HTR-8/SVneo (cell line): ENCODE measurements around the gene SLC24A3.

ENCODE experiments used
- DNase-seq: peaks from one replicate; pipeline ENCODE4 v3.0.0; 2011; ENCODE audit warnings: low spot score, mixed read lengths; ENCODE audit not compliant: insufficient read length
- FAIRE-seq: peaks from 2 replicates; lab custom pipeline; 2011; peaks lifted over from hg19 to GRCh38; lab: Jason Lieb, UNC

Gene SLC24A3

DNA sequence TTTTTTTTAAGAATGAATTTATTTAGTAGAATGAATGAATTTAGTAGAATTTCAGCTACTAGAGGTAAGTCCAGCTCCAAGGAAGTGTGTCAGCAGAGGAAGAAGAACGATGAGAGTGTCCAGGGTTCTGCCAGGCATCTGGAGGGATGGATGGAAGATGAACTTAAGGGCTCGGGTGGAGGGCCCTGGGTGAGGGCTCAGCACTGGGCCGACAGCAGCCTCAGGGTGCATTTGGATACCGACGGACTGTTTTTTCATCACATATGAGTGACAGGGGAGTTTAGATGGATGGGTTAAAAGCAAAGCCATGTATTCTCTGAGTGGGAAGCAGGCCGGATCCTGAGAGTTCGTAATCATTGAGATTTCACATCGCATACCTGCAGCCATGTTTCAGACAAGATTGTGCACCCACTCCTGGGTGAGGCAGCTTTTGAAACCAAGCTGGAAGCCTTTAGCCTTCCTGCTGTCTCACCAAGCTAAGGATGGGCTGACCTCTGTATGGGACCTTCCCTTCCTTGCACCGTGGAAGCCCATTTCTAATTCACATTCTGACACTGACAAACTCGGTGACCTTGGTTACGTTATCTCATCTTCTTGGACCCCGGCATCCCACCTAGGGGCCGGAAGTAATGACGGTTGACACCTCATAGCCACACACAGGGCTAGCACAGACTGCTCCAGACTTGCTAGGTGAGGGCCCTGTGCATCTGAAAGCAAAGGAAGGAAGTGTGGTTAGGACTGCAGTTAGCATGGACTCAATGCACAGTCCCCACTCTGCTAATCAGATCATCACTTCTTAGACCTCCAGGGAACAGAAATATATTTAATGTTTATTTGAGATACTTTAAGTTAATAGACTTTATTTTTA is 228.5 kb downstream of the SLC24A3 start:
- DNase-seq: no peak
- FAIRE-seq: no peak

DNA sequence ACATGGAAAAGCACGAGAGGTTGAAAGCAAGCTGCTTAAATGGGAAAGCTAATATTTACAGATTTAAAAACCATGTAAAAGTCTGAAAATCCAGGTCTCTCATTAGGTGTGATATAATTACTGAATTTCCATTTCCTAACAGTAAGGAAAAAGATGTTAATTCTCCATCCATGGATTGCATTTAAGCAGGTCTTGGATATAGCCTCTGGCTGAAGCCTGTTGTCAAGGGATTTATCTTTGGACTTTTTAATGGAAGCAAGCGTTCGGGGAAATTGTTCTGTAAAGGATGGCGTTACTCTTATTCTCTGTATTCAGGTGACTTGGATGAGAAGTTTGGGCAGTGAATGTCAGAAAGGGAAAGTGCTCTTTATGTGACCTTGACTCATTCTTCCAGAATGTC is 233.8 kb downstream of the SLC24A3 start:
- DNase-seq (no peak), FAIRE-seq (no peak)

DNA sequence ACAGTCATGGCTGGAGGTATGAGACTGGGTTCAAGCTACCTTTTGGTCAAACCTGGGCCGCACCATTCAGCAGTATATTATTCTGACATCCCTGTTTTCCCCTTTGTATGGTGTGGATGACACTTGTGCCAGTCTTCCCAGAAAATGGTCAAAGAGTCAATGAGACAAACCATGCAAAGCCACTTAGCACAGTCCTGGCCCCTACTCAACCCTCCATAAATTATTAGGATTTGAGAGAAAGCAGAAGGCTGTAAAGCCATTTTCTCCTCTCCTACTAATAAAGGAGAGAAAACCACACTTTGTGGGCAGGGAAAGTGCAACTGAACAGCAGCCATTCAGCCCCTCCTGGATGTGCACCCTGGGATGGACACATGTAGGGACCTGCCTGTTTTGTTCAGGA is 236.2 kb downstream of the SLC24A3 start:
- FAIRE-seq: no peak

DNA sequence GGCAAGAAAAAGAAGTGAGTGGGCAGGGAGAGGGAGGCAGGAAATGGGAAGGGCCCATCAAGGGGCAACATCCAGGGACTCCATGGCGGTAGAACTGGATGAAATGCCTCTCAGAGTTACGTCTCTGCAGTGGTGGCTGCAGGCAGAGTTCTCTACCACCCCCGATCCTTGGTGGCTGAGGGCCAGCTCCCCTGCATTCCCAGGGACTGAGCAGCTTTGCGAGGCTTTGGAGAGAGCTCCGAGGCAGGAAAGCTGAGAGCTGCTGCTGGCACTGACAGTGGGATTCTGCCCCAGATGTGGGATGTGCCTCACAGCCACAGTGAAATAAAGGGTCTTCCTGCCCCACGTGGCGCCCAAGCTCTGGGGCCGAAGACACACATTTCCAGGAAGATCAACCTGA is 236.6 kb downstream of the SLC24A3 start:
- no peak for DNase-seq
- no peak for FAIRE-seq

More for the DNA sequence above, 236.2 kb downstream of the SLC24A3 start:
- no peak for DNase-seq

DNA sequence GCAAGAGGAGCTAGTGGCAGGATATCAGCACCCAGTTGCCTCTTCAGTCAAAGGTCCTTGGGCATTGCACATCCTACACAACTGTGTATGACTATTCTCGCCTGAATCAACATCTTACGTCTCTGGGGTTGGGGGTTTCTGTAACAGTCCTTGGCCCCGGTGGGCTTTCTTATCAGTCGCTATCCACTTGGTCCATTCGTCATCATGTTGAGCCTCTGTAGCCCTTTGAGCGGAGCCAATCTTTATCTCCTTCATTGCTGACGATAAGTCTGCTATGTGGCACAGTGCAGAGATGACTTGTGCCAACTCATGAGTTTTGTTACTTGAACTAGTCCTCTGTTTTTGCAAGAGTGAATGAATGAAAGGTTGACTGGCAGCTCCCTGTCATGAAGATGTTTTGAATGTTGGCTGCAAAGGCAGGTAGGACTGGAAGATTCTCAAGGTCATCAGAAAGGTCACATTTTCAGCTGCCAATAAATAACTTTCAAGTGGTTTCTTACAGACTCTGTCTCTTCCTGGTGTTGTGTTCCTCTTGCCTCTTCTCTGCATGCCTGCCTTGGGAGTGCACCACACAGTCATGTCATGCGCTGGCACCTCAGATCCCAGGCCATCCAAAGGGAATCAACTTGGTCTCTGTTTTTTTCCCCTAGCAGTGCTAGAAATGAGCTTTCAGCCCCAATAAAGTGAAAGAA is 238.9 kb downstream of the SLC24A3 start:
- no peak for DNase-seq
- FAIRE-seq: no peak

DNA sequence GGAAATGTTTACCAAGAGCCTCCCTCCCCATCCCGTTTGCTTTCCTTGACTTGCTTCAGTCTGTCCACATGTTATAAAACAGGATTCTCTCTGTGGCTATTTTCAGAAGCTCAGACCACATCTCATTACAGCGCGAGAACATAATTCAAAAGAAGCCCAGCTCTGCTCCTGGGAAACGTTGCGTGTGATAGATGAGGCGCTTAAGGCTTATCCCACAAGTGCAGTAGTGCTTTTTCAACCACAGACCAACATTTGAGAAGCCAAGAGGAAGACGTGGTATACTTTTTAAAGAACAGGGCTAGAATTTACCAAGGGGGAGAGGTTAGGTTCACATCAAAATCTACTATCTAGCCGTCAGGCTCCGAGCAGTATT is 239.5 kb downstream of the SLC24A3 start:
- DNase-seq: no peak
- no peak for FAIRE-seq

DNA sequence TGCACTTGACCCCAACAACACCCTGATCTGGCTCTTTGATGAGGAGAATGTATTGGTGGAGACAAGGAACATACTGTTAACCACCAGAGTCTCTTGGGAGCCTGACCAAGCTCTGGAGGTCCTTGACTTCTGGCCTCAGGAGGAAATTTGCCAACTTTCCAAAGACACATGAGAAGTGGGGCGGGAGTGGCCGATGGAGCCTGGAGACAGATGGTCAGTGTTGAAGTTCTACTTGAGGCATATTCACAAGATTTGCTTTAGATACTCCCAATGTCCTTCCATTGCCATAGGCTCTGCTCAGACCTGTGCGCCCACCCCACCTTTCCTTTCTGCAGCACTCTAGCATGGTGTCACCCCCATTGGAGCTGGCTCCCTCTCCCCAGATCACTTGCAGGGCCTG is 241.0 kb downstream of the SLC24A3 start:
- FAIRE-seq: no peak

DNA sequence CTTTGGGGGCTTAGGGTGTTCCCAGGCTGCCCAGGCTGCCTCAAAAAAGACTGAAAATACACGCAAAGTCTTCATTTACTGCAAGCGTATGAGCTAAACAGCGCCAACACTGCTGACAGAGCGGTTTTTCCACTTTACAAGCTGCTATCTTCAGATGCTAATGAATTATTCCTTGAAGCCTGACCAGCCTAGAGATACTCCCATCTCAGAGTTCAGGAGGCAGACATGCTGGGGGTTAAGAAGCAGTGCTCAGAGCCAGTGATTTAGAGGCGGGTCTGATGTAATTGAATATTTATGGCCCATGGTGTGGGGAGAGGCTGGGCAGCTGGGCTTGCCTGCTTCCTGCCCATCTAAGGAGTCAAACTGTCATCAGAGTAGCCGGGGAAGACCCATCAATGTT is 241.4 kb downstream of the SLC24A3 start:
- no peak for DNase-seq
- no peak for FAIRE-seq

More for the DNA sequence above, 241.0 kb downstream of the SLC24A3 start:
- no peak for DNase-seq

DNA sequence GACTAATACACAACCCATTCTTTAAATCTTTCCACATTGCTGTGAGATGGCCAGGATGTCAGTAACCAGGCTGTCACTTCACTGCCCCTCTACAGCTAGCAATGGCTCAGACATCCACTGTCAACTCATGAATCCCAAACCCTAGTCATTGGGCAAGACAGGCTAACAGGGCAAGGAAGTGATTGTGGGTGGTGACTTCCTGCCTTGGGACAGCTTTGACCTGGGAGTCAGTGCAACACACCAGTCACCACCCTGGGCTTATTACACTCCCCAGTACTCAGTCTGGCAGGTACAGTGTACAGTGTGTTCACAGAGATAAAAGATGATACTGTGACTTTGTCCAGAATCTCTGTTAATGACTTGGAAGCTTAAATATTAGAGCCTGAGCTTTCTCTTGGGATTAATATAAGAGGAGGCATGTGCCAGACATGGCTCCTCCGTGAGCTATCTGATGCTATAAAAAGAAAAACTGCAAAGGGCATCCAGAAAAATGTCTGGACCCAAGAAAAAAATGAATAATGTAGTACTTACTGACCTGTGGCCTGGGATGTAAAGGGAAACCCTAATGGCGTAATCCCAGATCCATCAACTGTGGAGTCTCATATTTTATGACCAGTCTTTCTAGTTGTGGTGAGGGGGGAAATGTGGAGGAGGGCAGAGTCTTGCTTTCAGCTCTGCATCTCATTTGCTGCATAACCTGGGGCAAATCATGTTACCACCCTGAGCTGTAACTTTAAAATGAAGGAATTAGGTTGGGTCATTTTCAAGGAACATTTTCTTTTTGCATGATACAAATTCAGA is 244.4 kb downstream of the SLC24A3 start:
- DNase-seq: no peak

DNA sequence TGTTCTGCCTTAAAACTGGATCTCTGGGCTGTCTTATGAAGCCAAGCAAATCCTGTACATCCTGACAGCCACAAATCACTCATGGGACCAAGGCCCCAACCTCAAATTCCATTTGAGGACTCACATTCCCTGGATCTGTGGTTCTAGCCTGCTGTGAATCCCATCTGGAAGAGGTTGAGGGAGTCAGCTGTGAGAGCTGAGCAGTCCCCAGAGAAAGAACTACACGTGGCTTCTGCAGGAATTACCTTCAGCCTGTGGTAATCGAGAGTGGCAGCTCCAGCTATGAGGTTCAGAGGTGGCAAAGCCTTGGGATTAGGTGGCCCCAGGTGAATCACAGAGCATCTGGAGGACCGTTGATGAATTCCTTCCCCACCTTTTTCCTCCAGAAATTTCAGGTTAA is 245.2 kb downstream of the SLC24A3 start:
- DNase-seq: no peak
- no peak for FAIRE-seq

More for the DNA sequence above, 244.4 kb downstream of the SLC24A3 start:
- no peak for FAIRE-seq

DNA sequence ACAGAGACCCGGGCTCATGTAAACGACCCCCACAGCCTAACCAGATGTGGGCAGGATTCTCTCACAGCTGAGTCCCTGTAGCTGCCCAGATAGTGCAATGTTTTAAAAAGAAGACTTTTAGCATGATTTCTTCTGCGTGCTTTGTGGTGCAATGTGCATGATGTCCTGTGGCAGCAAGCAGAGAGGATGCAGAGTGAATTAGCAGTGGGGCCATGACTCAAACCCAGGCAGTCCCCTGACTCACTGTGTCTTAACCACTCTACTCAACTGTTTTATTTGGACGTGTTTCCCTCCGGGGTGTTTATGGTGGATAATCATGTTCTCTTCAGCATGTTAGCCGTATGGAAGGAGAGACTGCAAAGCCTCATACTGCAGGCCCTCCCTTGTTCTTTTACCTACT is 247.9 kb downstream of the SLC24A3 start:
- FAIRE-seq: no peak
- no peak for DNase-seq

DNA sequence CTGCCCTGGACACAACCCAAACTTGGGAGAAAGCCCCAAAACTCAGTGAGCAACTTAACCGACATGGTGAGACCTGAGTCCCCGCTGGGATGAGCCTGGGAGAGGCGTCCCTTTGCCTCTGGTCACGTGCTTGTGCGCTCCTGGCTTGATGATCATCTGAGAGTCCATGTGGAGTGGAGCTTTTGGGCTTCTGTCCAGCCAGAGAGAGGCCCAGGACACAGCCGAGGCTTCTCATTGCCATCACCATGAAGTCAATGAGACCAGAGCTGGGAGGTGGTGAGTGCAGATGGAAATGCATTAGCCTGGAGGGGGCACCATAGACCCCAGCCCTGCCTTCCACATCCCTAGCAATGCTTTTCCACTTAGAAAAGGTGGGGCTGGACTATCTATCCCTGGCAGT is 250.0 kb downstream of the SLC24A3 start:
- no peak for FAIRE-seq
- DNase-seq: no peak

DNA sequence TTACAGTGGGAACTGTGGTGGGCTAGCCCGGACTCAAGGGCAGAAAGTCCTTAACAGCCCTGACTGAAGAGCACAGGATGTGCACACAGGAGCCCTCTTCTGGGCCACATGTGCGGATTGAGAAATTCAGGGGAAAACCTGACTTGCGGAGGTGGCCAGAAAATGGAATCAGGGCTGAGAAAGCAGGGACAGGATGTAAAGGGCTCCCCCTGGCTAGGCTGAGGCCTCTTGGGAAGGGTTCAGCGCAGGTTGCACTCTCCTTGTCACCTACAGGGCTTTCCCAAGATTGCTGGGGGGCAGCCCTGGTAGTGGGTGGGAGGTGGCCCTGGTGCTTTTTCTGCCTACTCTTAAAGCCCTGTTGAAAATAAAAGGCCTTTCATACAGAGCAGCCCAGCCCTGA is 251.2 kb downstream of the SLC24A3 start:
- no peak for FAIRE-seq

DNA sequence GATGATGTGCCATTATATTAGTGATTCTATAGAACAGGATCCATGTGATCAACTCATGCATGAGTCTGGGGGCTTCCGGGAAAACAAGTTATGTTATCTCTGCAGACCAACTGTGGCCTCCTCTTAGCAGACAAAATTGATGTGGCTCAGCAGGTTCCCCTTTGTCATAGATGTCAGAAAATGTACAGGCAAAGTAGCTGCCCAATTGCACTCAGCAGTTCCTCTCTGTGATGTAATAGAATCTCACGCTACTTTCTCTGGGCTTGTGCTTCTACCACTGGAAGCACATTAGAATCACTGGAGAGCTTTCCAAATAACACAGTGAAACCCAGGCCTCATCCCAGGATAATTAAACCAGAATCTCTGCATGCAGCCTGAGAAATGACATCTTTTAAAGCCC is 253.1 kb downstream of the SLC24A3 start:
- DNase-seq (no peak), FAIRE-seq (no peak)

More for the DNA sequence above, 251.2 kb downstream of the SLC24A3 start:
- DNase-seq: no peak

DNA sequence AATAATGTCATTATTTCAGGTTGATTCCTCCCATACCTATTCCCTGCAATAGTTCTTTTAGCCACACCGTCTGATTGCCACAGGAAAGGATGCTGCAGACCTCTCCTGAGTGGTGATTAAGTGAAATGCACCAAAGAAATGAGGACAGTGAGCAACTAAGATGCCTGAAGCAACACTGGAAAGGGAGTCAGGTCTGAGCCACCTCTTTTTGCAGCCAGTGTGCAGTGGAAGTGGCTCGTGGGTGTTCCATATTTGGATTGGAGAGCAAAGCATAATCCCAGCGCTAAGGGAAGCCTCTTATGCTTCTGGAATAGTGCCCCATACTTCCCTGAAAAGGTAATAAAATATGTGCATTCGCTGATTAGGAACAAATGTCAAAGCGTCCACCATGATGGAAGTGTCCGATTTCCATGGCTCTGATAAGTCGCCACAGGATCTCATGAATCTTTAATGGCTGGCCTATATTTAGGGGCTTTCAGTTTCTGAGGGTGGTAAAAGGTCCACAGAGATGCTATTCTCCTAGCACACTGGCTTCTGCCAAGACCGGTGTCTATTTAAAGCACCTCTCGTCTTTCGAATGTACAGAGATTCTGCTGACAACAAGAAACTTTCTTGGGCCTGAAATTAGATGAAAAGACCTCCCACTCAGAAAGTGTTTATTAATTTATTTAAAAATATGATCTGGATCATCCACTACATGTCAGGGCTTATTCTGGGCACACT is 253.9 kb downstream of the SLC24A3 start:
- FAIRE-seq (no peak), DNase-seq (no peak)

DNA sequence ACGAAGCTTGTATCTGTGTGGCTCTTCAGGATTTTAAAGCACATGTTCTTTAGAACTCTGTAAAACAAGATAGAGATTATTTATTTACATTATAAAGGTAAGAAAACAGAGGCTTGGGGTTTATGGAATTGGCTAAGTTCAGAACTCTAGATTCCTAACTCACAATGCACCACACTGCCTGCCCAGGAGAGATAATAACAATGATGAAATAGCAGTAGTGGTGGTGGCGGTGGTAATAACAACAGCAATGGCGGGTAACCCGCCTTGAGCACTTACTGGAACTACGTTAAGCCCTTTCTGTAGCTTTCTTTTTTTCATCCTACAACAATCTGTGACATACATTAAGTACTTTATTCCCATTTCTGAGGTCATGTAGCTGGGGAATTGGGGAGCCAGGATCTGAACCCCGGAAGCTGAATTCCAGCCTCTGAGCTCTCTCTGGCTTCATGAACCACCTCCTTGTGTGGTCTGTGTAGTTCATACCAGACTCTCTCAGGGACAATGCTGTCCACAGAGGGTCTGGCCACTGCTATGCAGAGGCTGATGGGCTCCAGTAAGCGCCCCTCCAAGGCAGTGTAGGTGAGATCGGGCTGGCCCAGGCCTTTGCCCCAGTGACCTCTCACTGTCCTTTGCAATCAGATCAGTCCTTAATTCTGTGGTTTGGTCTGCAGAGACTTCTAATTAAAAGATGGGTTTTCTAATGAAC is 260.9 kb downstream of the SLC24A3 start:
- DNase-seq: no peak
- no peak for FAIRE-seq

DNA sequence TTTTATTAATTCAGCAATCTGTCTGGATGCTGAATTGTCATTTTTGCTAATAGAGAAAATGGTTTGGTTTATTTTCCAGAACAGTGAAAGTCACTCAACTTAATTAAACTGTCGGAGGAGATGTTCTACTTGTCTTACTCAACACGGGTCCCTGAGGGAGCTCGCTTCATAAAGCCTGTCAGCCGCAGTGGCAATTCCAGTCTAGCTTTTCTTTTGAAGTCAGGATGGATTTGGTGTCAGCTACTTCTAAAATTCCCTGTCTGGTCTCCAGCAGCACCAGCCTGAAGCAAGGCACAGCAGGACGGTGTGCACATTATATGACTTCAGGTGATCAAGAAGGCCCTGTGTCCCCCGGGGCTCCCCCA is 261.5 kb downstream of the SLC24A3 start:
- no peak for FAIRE-seq
- no peak for DNase-seq

DNA sequence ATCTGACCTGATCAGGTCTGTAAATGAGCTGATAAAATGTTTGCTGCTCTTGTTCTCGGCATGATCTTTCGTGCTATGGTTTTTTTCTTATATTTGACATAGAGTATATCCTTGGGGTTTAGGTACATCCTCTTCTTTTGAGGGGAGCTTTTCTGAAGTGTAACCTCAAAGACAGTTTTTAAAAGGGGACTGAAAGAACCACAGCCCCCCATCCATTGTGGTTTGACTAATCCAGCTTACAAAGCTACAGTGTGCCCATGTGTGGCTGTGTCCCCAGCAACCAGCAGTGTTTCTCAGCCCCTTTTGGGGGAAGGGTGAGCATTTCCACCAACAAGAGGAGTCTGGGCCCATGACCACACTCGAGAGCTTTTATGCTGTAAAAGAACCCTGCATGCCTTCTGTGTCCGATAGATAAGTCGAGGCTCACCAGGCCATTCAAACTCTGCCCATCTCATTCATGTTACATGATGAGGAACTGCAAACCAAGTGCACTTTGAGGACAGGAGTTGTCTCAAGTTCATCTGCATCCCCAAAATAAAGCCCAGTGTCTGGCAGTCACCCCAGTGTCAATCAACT is 266.0 kb downstream of the SLC24A3 start:
- no peak for DNase-seq
- no peak for FAIRE-seq

DNA sequence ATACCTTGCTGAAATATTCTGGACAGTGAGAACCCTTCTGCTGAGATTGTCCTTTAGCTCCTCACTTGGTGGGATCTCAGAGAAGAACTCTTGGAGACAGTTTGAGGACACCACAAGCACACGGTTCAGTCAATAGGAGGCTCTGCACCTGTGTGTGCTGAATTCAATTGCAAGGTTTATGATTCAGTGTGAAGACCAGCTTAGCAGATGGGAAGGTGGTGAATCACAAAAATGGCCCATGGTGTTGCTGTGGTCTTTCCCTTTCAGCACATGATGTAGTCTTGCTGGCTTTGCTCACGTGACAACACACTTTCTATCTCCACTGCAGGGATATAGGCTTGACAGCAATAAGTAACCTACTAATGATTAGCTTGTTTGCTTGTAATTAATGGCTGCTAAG is 270.3 kb downstream of the SLC24A3 start:
- FAIRE-seq (no peak), DNase-seq (no peak)
